ENCODE measurements around the gene AMPD3. TPM values are rescaled to one million over a fixed set of nuclear protein-coding genes. Genes with fewer than 3 reads are reported as not detected.

The AMPD3 gene
- total and polyA plus RNA-seq, 2 donors (not counting 1 experiment from before 2014, with no cell fraction given): 40.1 to 85.5 TPM

DNA sequence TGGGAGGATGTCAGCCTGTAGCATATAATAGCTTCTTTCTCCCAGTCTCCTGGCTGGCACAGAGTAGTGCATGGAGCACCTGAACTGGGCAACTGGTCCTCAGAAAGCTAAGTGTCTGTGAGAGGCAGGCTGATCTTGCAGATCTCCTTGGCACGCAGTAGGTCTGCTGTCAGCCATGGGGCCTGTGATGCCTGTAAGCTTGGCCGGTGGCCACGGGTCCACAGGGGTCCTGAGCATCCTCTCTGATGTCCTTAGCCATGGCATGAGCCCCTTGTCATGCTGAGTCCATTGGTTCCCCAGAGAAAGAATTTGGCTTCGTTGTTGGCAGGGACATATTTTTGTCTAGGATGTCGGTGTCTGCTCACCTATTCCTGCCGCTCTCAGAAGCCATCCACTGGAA, 25.0 kb downstream of the AMPD3 start:
- peaks cover 41% of the 10 kb centered on the region for H4K20me1 ChIP-seq (ENCODE audit: control insufficient read depth, insufficient read depth, low read length, poor library complexity, severe bottlenecking)
- Mint-ChIP-seq H3K4me3 (no peak overlapping the region), H3K27ac (no peak overlapping the region), H3K4me1 (peaks cover 30% of the 10 kb centered on the region), H3K9me3 (ENCODE audit: insufficient read depth) (no peaks in the 10 kb centered on the region), H3K27me3 (no peaks in the 10 kb centered on the region)
- no peak overlapping the region for H3K9ac ChIP-seq (ENCODE audit: low read length)
- TF ChIP-seq, protein P1, sequence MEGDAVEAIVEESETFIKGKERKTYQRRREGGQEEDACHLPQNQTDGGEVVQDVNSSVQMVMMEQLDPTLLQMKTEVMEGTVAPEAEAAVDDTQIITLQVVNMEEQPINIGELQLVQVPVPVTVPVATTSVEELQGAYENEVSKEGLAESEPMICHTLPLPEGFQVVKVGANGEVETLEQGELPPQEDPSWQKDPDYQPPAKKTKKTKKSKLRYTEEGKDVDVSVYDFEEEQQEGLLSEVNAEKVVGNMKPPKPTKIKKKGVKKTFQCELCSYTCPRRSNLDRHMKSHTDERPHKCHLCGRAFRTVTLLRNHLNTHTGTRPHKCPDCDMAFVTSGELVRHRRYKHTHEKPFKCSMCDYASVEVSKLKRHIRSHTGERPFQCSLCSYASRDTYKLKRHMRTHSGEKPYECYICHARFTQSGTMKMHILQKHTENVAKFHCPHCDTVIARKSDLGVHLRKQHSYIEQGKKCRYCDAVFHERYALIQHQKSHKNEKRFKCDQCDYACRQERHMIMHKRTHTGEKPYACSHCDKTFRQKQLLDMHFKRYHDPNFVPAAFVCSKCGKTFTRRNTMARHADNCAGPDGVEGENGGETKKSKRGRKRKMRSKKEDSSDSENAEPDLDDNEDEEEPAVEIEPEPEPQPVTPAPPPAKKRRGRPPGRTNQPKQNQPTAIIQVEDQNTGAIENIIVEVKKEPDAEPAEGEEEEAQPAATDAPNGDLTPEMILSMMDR (IDR thresholded peaks at IDR 0.05): no peak
- no peak for TF ChIP-seq EZH2 (IDR thresholded peaks at IDR 0.05; ENCODE audit: borderline replicate concordance, insufficient read depth, low read depth, low read length, poor library complexity, severe bottlenecking)
- H3K27ac ChIP-seq (ENCODE audit: low read length in 2 of 2): no peak overlapping the region
- H3K79me2 ChIP-seq (ENCODE audit: control insufficient read depth, insufficient read depth, low read length): peaks cover 37% of the 10 kb centered on the region
- H3K9me3 ChIP-seq (ENCODE audit: control extremely low read depth in 1 of 3, control insufficient read depth in 2 of 3, insufficient read depth in 1 of 3, low read length in 2 of 3): no peaks in the 10 kb centered on the region
- no peak for DNase-seq
- WGBS (ENCODE audit: insufficient coverage): 92% methylated on average over 4 of the region's 6 CpGs
- ChIA-PET POLR2A (no interaction called here), CTCF (interaction anchor here (1.5 kb wide), 1 partner anchor 65 kb away, joined by 6 read pairs; no protein-coding TSS in a partner anchor)
- no peaks in the 10 kb centered on the region for H3K27me3 ChIP-seq (replicated peaks in 1 of 4; ENCODE audit: control extremely low read depth in 1 of 4, control insufficient read depth in 3 of 4, insufficient read depth in 4 of 4, low read length in 3 of 4)
- H3K4me1 ChIP-seq (ENCODE audit: control insufficient read depth in 2 of 2, insufficient read depth in 2 of 2, low read length in 2 of 2): peaks cover 15 to 16% of the 10 kb centered on the region in 2 donors
- no peak for ATAC-seq (ENCODE audit: low read depth)
- no peak overlapping the region for H3K4me2 ChIP-seq (replicated peaks; ENCODE audit: low read depth, low read length, poor library complexity, severe bottlenecking)
- intact Hi-C loops (cut with micrococcal nuclease): no loop called here
- peaks cover 0 to 79% of the 10 kb centered on the region in 2 experiments for H3K36me3 ChIP-seq (replicated peaks in 1 of 2; ENCODE audit: control extremely low read depth in 1 of 2, control insufficient read depth in 1 of 2, extremely low read depth in 1 of 2, insufficient read depth in 2 of 2, low read length in 1 of 2)
- H2AFZ ChIP-seq (ENCODE audit: insufficient read depth, low read depth, low read length, poor library complexity, severe bottlenecking): no peak overlapping the region
- no peak overlapping the region for H3K4me3 ChIP-seq (ENCODE audit: control extremely low read depth in 1 of 5, extremely low read depth in 1 of 5, insufficient read depth in 1 of 5, low read depth in 2 of 5, low read length in 4 of 5)

DNA sequence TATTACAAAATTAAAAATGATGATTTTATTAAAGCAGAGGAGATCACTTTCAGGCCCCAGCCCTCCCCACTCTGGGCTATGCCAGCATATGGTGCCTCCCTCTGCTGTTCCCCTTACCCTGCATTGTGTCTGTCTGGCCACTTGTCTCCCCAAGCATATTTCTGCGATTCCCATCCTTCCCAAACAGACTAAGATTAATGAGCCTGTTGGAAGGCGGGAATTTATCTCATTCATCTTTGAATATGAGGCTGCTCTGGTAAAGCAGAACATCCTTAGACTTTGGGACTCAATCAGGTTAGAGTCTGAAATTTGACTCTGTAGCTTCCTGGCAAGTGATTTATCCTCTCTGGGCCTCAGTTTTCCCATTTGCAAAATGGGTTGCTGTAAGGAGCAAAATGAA, 25.7 kb downstream of the AMPD3 start:
- H3K4me3 ChIP-seq (ENCODE audit: control extremely low read depth in 1 of 5, extremely low read depth in 1 of 5, insufficient read depth in 1 of 5, low read depth in 2 of 5, low read length in 4 of 5): no peak overlapping the region
- CTCF ChIA-PET: no interaction called here

More for the DNA sequence above, 25.7 kb downstream of the AMPD3 start:
- peaks cover 15% of the 10 kb centered on the region in 2 donors for H3K4me1 ChIP-seq (ENCODE audit: control insufficient read depth in 2 of 2, insufficient read depth in 2 of 2, low read length in 2 of 2)
- H3K9me3 ChIP-seq (ENCODE audit: control extremely low read depth in 1 of 3, control insufficient read depth in 2 of 3, insufficient read depth in 1 of 3, low read length in 2 of 3): no peaks in the 10 kb centered on the region
- ATAC-seq (ENCODE audit: low read depth): no peak
- no peak overlapping the region for H2AFZ ChIP-seq (ENCODE audit: insufficient read depth, low read depth, low read length, poor library complexity, severe bottlenecking)
- Mint-ChIP-seq H3K4me3 (no peak overlapping the region), H3K27me3 (no peaks in the 10 kb centered on the region), H3K27ac (peak overlapping the region; percentile 56), H3K9me3 (ENCODE audit: insufficient read depth) (no peaks in the 10 kb centered on the region), H3K4me1 (peaks cover 24% of the 10 kb centered on the region)
- H3K27ac ChIP-seq (ENCODE audit: low read length in 2 of 2): peak overlapping the region in 1 of 2 donors; percentile 9
- peaks cover 0 to 79% of the 10 kb centered on the region in 2 experiments for H3K36me3 ChIP-seq (replicated peaks in 1 of 2; ENCODE audit: control extremely low read depth in 1 of 2, control insufficient read depth in 1 of 2, extremely low read depth in 1 of 2, insufficient read depth in 2 of 2, low read length in 1 of 2)
- POLR2A ChIA-PET: no interaction called here
- intact Hi-C loops (cut with micrococcal nuclease): no loop called here
- no peak for TF ChIP-seq EZH2 (IDR thresholded peaks at IDR 0.05; ENCODE audit: borderline replicate concordance, insufficient read depth, low read depth, low read length, poor library complexity, severe bottlenecking)
- TF ChIP-seq, protein P1 (IDR thresholded peaks at IDR 0.05): no peak
- H3K9ac ChIP-seq (ENCODE audit: low read length): no peak overlapping the region
- peaks cover 41% of the 10 kb centered on the region for H4K20me1 ChIP-seq (ENCODE audit: control insufficient read depth, insufficient read depth, low read length, poor library complexity, severe bottlenecking)
- peaks cover 29% of the 10 kb centered on the region for H3K79me2 ChIP-seq (ENCODE audit: control insufficient read depth, insufficient read depth, low read length)
- H3K4me2 ChIP-seq (replicated peaks; ENCODE audit: low read depth, low read length, poor library complexity, severe bottlenecking): no peak overlapping the region
- WGBS (ENCODE audit: insufficient coverage): 100% methylated on average over 2 of the region's 2 CpGs
- no peaks in the 10 kb centered on the region for H3K27me3 ChIP-seq (replicated peaks in 1 of 4; ENCODE audit: control extremely low read depth in 1 of 4, control insufficient read depth in 3 of 4, insufficient read depth in 4 of 4, low read length in 3 of 4)
- no peak for DNase-seq
